ENCODE results near the gene H1-8.

- TF ChIP-seq CTCF (IDR thresholded peaks at IDR 0.05; ENCODE audit: poor library complexity) (no peak), EZH2phosphoT487 (IDR thresholded peaks at IDR 0.05; ENCODE audit: low read depth, severe bottlenecking, unreplicated experiment) (no peak)
These were observed 18.1 kb downstream of the H1-8 start for GRCh38 chr3:129560911-129561594.

Data from hepatocyte (in vitro differentiated cells).